ENCODE data around the gene NID2.
A peak's percentile ranks its signal among the peaks of the same experiment; 100 is the strongest.

NID2 gene

DNA sequence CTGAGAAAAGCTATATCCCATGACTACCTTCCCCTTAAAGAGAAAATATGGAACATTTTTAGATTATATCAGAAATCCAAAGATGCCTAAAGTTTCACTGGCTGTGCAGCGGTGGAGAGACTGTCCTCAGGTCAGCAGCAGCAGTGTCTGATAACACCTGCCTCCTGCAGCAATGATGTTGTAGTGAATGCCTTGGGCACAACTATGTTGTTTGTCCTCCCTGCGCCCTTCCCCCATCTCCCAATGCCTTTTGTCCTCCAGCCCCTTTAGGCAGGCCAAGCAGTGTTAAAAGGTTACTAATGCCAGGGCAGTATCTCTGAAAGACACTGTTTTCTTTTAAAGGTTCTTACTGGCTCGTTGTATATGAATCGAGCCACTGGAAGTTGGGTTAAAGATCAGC is 66.3 kb downstream of the NID2 start:
- no peak for ATAC-seq

DNA sequence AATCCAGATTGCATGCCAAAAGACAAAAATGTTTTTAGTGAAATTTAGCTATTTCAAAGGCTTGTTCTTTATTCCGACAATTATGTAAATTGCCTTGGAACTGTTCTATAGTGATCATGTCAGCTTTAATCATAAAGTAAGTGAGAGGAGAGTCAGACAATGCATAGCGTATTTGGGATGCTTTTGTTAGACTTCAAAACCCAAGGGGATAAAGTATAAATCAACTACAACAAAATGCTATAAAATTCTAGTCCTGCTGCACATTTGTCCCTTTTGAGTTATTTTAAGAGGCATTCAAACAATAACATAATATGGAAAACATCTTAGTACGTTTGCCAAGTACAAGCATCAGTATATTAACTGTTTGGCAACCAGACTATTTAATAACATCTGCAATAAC is 68.2 kb downstream of the NID2 start:
- ATAC-seq = no peak
- no peak for DNase-seq

More for the DNA sequence above, 66.3 kb downstream of the NID2 start:
- DNase-seq = no peak

DNA sequence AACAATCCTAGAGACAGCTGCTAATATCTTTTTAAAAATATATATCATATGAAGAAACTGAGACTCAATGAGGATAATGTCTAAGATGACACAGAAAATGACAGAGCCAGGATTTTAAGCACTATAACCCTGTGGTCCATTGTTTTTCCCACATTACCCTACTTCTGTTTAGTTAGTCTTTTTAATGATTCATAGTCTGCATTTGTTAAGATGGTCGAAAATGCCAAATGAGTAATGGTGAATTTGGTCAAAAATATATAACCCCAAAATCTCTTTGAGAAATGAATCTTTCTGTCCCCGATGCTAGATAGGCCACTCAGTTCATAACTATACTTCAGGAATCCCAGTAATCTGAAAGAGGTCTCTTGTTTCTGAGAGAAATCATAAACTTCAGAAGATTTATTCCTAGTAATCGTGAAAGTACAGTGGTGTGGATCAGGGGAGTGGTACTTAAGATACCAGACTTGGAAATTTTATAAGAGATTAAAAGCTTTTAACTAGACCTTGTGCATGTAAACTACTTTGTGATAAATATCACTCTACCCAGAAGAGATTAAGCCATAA is 68.8 kb downstream of the NID2 start:
- no peak for ATAC-seq
- no peak for DNase-seq

DNA sequence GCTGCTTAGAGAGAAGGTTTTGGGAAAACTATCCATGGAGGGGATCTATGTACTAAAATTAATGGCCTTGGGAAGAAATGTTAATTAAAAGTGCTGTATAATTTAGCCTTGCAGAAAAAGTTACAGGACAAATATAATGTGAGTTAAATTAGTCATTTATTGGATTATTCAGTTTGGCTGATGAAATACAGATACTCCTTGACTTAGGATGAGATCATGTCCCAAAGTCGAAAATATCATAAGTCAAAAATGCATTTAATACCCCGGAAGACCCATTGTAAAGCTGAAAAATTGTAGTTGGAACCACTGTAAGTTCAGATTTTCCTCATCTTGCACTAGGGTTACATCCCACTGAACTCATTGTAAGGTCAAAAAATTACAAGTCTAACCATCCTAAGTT is 69.8 kb downstream of the NID2 start:
- ATAC-seq = no peak
- DNase-seq = no peak

DNA sequence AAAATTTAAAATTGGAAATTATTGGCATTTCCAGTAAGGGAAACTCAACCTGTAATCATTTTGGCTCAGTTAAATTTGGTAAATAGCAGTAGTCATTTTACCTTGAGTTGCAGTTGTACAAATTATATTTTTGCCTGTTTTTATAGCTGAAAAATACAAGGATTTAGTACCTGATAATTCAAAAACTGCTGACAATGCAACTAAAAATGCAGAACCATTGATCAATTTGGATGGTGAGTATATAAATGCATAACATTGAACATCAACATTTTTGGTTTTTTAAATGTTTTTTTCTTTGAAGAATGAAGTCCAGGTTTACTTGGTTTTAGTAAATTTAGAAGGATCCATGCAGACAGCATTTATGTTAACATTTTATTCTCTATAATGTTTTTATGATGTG is 70.5 kb downstream of the NID2 start:
- DNase-seq (no peak), ATAC-seq (no peak)

DNA sequence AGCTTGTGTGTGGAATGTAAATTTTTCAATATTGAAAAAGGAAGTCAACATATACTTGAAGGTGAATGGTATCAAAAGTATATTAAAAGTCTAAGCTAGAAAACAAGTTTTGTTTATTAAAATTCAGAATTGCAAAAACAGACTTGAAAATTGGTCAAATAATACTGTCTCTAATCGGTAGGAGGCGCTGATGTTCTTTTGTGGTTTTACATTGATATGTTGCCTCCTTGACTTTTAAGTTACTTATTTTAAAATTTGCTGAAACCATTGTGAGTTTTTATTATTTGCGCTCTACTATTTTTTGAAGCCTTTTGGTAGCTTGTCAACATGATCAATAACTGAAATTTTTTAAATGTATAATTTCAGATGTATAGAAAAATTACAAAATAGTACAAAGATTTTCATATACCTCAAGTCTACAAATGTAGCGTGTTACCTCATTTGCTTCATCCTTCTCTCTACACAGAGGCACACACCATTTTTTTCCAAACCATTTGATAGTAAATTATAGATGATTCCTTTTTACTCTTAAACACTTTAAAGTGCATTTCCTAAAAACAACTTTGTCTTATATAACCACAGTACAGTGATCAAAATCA is 72.6 kb downstream of the NID2 start:
- ATAC-seq = no peak
- DNase-seq = no peak

DNA sequence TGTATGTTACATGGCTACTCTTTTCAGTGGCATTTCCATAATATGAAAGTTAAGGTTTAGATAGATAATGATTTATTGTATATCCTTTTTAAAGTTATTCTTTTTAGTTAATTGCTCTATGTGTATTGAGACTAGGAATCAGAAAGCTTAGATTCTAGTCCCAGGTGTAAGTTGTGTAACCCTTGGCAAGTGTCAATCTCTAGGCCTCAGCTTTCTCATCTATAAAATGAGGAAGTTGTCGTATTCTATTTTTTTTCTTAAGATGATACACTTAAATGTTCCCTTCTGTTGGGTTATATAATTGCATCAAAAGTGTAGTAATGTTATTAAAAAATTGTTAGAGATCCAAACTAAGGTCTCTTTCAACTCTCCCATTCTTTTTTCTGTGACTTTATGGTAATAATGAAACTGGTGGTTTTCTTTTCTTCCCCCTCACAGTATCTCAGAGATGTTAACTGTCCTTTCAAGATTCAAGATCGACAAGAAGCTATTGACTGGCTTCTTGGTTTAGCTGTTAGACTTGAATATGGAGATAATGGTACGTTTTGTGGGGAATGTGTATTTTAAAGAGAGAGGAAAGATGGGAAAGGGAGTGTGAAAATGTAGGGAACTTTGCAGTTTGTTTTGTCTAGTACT is 75.5 kb downstream of the NID2 start:
- ATAC-seq = no peak
- no peak for DNase-seq

DNA sequence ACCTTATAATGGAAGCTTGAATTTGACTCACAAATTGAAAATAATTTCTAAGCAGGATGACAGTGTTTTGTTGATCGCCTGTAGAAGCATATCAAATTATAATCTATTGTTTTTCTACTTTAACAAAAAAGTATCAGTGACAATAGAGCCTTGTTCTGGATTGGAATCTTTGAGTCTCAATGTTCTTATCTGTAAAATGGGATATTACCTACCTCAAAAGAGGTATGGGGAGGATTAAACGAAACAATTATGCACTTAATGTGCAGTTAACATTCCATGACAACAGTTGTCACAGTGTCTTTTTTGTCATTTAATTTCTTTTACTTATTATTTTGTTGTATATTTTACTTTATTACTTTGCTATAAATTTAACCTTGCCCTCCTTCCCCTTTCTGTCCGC is 78.4 kb downstream of the NID2 start:
- ATAC-seq (no peak), DNase-seq (no peak)

DNA sequence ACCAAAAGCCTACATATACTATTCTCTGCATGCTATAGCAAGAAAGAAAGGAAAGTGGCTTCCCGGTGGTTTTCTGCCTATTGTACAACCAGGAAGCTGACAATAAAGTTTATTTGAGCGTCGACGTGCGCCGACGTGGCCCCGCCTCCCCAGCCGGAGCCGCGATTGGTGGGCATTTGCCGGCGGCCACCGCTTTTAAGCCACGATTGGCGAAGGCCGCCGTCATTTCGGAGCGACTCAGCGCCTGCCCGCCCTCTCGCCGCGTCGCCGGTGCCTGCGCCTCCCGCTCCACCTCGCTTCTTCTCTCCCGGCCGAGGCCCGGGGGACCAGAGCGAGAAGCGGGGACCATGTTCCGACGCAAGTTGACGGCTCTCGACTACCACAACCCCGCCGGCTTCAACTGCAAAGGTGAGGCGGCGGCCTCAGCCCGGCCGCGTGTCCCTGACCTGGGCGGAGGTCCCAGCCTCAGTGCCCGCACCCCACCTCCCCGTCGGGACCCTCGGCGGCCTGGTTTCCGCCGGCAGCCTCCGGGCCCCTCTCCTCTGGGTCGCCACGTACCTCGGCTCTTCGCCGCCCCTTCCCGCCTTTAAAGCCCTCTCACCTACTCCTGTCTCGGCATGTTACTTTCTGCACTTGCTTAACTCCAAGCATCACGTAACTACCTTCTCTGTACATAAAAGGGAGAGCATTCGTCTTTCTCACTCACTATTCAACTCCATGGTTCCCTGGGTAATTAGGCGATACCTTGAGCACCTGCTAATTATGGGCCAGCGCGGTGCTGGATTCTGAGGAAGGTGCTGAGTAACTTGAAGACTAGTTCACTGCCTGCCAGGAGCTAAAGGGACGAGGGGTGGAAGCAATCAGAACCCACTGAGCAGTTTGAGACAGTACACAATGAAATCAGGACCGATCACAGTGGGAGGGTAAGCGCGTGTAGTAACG is 79.3 kb downstream of the NID2 start, which contains the start of gene RTRAF:
Gene RTRAF, plus strand, starts transcription at position 254 of the 942 bp plus-strand sequence. Its CDS starts 94 bp downstream, at position 348.
- peak; percentile 92 for DNase-seq
- ATAC-seq = peak; percentile 97

DNA sequence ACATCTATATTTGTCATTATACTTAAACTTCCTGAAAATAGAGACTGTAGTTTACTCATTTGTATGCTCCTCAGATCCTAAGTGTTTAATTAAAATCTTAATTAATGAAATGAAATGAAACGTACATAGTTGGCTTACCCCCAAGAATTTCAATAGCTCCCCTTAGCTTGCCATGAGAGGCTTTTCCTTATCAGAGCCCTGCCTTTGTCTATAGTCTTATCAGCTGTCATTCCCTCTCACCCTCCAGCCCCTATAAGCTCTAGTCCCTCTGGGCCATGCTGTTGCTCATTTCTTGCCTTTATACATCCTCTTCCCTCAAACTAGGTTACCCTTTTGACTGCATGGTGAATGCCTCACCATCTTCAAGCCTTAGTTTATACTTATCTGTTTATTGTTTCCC is 80.6 kb downstream of the NID2 start:
- ATAC-seq (no peak), DNase-seq (no peak)

DNA sequence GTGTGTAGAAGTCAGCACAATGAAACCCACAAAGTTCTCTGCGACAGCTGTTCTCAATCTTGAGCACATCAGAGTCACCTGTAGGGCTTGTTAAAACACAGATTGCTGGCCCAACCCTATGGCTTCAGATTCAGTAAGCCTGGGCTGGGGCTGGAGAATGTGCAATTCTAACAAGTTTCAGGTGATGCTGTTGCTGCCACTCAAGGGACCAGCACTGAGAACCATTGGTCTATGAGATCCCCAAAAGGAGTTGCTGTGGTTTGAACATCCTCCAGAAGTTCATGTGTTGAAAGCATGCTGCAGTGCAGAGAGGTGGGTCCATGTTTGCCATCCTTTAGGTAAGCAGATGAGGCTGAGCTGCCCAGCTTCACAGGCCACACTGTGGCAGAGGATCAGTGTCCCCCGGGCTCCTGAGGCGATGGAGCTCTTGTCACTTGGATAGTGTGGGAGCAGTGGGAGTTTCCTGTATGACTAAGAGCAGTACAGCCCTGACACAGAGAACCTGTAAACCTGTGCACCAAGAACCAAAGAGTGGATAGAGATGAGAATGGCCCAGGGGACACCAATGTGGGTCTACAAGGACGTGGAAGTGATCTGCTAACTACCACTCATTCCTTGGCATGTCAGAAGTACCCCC is 87.5 kb downstream of the NID2 start:
- ATAC-seq (peak; percentile 65), DNase-seq (no peak)

DNA sequence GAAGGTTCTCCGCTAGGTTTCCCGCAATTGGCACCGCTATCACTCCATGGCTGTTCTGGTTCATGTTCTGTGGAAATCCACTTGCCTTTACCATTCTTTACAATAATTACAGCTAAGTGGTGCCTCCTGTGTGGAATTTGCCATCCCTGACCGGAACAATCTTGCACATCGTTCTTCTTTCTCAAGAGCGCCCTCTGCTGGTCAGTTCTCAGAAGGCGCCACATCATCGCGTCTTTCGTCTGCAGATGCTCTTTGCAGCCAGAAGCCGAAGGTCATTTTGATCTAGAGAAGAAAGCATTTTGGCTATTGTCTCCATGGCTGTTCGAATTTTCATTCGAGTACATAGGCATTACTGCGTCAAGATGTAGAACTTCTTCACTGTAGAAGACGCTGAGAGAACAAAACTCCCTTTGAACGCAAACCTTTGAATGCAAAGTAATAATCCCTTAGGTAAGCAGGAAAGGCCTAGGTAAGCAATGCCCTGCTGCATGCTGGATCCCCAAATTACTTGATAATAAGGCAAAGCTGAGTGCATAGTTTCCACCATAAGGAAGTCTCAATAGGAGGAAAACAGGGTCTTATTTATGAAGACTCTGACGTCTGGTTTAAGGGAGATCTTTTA is 89.7 kb downstream of the NID2 start:
- DNase-seq = peak; percentile 86
- ATAC-seq = peak; percentile 64

DNA sequence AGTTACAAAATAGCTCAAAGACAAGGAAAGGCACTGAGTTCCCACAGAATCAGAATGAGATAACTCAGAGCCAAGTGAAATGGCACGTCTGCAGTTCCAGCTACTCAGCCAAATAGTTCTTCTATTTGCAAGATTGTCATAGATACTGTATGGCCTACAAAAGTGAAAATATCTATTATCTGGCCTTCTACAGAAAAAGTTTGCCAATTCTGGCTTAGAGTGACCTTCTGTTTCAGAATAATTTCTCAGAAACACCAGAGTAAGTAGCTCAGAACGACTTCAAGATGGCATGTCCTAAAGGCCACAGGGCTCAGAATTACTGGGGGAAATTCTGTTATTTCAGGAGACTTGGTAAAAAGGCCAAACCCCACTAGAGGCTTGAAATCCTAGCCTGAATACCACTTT is 90.2 kb downstream of the NID2 start:
- no peak for ATAC-seq
- no peak for DNase-seq

DNA sequence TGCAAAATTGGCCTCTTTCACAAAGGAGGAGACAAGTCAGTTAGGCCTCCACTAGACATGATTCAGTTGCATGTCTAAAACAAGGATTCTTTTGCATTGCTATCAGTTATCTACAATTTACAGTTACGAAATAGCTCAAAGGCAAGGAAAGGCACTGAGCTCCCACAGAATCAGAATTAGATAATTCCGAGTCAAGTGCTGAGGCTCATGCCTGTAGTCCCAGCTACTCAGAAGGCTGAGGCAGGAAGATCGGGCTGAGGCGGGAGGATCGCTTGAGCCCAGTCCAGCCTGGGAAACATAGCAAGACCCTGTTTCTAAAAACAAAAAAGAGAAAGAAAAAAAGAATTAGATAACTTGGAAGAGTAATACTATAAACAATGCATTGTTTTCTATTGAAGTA is 91.8 kb downstream of the NID2 start:
- DNase-seq (no peak), ATAC-seq (no peak)

DNA sequence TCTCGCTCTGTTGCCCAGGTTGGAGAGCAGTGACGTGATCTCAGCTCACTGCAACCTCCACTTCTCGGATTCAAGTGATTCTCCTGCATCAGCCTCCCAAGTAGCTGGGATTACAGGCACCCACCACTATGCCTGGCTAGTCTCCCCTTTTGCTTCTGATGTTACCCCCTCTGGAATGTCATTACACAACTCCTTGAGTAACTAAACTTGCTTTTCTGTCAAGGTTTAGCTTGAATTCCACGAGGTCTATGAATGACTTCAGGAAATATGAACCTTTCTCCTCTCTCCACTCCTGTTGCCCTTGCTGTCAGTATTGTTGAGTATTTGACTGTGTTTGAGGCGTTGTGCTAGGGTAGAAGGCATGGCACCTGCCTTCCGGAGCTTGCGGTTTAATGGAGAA is 96.3 kb downstream of the NID2 start:
- no peak for DNase-seq

DNA sequence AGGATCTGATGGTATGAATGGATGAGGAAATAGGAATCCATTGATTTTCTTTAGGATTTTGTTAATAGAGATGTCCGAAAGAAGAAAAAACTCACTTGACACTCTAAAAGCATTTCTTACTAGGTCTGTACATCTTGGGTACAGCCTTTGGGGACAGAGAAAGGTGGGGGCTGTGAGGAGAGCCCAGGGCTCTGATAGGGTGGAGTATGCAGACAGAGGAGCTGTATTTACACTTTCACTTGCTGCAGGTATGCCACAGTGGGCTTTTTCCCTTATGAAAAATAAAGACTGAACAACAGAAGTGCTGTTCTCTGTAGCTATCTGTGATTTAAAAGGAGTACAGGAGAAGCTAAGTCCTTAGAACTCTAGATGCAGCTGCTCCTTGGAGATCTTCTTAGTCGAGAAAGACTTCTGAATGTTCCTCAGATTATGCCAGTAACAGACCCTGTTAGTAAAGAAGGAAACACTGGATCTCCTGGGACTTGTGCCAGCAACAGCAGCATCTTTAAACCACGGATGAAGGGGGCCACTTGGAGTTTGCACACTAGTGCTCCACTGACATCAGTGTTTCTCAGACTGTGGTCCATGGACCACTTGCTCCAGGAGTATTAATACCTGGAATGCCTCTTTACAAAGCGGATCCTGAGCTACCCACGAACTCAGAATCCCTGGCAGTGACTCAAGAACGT is 98.9 kb downstream of the NID2 start:
- DNase-seq (no peak), ATAC-seq (no peak)

More for the DNA sequence above, 96.3 kb downstream of the NID2 start:
- ATAC-seq = no peak

DNA sequence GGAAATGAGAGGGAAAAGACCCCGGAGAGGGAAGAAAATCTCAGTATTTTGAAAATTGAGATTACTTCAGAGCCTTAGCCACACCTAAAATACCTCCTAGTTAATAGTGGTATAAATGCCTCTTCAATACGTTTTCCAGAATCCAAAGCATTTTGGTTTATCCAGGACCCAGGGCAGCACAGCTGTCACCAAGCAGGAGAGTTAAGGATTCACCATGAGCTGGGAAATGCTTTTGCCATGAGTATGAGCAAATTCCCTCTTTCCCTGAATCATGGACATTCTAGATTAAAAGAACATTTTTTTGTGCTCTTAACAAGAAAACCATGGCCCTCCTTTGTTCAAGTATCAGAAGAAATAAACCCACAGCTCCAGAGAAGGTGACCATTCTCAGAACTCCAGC is 101.3 kb downstream of the NID2 start:
- DNase-seq = no peak
- ATAC-seq = no peak

DNA sequence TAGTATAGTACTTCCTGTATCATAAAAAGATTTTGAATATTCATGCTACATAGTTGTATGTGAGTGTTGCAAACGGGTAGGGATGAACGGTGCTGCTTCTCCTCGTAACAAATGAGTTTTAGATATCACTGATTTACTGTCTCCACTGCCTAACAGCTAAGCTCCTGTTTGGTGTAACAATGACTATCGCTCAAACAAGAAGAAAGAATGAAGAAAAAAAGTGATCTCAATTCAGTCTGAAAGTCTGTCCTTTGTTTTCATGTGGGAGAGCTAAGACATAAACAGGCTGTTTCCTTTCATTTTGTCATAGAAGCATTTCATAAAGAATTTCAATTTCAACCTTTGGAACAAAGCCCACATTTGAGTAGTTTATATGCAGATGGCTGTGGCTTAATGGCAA is 105.6 kb downstream of the NID2 start:
- ATAC-seq (no peak), DNase-seq (no peak)

DNA sequence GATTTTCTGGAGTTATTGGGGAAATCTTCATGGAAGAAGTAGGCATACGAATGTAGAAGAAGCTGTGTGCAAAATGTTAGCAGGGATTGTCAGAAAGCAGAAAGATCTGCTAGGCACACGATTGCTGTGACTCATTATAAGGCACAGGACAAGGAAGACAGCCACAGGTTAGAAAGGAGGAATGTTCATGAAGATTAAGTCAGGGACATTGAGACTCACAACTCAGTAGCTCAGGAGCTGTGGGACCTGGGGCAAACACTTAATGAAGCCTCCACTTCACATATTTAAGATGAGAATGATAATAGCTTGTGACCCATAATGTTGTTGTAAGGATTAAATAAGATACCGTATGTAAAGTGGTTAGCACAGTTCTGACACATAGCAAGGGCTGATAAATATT is 106.1 kb downstream of the NID2 start:
- DNase-seq (no peak), ATAC-seq (no peak)

DNA sequence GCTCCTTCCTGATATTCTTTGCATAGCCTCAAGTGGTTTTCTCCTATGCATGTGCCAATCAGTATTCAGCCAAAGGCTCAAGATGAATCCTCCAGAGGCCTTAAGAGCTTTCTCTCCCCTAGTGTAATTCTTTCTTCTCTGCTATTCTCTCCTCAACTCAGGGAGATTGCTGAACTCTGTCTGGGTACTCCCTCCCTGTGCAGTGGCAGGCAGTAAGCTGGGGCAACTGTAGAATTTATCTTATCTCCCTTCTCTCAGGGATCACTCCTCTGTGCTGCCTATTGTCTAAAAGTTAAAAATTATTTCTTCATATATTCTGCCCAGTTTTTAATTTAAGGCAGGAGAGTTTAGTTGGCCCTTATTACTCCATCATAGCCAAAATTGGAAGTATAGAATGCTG is 108.0 kb downstream of the NID2 start:
- ATAC-seq = no peak
- no peak for DNase-seq

DNA sequence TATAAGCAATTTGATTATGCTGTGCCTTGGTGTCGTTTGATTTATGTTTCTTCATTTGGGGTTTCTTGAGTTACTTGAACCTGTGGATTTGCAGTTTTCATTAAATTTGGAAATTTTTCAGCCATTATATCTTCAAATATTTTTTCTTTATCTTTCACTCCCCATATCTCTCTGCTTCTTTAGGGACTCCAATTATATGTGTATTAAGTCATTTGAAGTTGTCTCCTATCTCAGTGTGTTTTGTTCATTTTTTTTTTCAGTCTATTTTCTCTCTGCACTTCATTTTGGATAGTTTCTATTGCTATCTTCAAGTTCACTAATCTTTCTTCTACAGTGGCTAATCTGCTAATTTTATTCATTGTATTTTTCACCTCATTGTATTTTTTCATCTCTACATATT is 108.9 kb downstream of the NID2 start:
- DNase-seq = no peak
- no peak for ATAC-seq

Data from stimulated activated naive CD8-positive, alpha-beta T cell treated with anti-CD3 and anti-CD28 coated beads, Interleukin-15, Interleukin-2, amounts not matched to agents 100 U/mL and 50 U/mL, for 24 hours (primary cell).